Stimulated activated CD8-positive, alpha-beta memory T cell treated with anti-CD3 and anti-CD28 coated beads, Interleukin-7, amount 100 ng/mL, for 24 hours (primary cell): Measurements from ENCODE around the gene C3orf20.
"Not testable (repeated sequence)": the region's sequence is repeated elsewhere in the genome, so short reads cannot be mapped to it uniquely, and the experiment has no call there.

Experiments used
- DNase-seq: peaks from one replicate; pipeline ENCODE4 v3.0.0-alpha.2; 2020; ENCODE audit warnings: low read depth

C3orf20 gene

GRCh38 chr3:14798231-14798630, 123.3 kb downstream of the C3orf20 start:
- DNase-seq: no peak

DNA sequence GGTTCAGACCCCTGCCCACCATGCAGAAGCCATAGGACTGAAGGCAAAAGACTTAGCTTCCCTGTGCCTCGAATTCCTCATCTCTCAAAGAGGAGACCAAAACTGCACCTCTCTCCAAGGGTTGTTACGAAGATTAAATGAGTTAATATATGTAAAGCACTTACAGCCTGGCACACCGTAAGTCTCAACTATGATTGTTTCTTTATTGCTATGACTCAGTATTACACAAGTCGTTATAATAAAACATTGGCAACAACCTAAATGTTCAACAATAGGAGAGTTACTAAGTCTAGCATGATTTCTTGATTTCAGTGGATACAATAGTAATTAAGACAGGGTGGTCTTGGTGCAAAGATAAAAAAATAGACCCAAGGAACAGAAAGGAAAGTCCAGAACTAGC, 124.2 kb downstream of the C3orf20 start:
- DNase-seq: no peak

DNA sequence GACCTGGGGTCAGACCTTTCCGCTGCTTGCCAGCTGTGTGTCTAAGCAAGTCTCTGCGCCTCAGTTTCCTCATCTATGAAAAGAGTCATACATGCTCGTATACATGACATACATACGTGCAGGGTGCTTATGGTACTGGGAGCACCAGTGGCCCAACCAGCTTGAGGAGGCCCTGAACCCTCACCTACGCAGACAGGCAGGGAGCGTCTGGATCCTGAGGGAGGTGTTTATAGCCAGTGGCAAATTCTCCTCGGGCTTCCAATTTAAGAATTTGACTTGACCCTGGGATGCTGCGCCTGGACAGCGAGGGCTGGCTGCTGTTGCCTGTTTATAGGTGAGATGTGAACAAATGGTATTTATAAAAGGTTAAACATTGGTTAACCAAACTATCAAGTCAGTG, 126.1 kb downstream of the C3orf20 start:
- no peak for DNase-seq

DNA sequence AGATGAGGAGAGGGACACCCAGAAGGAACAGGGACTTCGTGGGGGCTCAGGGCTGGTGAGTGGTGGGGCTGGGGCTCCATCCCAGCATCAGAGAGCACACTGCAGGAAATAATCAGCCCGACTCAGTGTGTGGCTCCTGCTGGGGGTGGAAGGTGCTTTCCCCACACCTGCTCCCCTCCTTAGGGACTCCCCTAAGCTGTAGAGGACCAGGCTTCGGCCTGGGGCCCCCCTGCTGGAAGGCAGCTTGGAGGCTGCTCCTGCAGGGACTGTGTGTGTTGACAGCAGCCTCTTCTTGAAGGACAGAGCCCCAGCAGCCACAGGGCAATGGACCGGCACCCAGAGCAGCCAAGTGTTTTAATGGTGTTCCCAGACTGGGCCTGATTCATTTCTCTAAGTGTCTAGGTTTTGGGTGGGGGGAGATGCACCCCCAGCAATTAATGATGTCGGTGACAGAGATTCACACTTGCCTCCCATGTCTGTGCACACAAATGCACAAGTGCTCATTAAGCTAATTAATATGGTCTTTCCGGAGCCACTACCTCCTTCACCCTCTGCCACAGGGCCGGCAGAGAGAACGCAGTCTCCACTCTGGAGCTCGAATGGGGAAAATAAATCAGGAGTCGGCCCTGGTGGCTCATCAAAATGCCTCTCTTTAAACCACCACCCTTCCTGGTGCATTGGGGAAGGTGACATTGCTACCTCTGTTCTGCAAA, 126.9 kb downstream of the C3orf20 start:
- DNase-seq: no peak

GRCh38 chr3:14802381-14802731, 127.4 kb downstream of the C3orf20 start:
- DNase-seq: no peak

GRCh38 chr3:14803101-14803980, 128.4 kb downstream of the C3orf20 start:
- DNase-seq: no peak

DNA sequence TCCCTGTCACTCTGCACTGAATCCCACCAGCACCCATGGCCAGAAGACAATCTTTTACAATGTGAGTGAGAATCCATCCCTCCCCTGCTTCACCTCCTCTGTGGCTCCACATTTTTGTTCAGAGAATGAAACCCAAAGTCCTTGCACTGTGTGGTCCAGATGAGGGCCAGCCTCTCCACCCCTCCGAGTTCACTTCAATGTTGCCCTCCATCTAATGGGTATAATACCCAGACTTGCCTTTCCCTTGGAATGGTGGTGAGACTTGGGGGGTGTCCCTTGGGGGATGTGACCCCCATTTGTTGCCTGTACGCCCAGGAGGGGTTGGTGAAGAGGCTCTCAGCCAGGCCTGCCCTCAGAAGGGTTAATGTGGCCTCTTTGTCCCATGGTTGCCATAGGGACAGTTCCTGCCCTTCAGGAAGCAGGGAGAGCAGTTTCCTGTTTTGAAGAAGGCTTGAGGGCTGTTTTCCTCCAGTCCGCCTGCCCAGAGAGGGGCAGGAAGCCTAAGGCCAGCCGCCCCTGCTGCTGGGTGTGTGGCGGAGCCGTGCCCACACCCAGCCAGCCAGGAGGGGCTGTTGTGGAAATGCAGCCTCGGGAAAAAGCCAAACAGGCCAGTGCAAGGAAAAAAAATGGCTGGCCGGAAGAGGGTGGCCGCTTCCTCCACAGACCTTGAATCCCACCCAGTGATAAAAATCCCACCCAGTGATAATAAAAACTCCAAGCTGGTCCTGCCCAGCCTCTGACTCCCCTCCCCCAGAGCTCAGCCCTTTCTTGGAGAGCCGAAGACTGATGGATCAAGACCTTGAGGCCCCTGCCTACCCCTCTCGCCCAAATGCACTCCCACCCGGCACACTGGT, 129.3 kb downstream of the C3orf20 start:
- DNase-seq: no peak

DNA sequence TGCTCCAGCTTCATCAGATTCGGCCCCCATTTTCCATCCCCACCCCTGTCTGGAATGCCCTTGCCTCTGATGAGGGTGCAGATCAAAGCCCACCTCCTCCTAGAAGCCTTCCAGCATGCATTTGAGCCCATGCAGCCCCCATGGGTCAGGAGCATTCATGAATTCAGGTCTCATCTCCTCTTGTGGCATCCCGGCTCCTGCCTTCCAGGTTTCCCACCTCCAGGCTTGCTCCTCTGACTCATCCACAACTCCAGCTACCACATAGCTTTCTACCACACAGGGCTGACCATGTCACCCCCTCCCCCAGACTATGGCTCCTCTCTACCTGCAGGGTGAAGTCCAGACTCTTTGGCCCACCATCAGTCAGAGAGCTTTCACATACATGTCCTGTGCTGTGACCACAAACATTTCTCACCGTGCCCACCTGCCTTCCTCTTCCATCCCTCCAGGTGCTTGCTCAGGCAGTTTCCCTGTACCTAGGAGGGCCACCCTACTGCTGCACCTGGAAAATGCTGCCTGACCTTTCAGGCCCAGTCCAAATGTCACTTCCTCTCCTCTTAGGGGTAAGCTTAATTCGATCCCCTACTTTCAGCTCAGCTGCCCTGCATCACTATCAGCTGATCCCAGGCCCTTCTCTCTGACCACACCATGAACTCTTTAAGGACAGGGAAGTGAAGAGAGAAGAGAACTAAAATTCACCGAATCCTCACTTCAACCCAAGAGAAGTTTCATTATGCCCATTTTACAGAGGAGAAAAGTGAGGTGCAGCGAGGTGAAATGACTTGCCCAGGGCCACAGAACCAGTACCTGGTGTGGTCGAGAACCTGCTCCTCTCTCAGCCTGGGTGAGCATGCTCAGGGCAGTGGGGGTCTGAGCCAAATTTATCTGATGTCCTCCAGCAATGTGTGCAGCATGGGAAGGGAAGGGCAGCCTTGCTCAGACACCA, 130.2 kb downstream of the C3orf20 start:
- DNase-seq: no peak

DNA sequence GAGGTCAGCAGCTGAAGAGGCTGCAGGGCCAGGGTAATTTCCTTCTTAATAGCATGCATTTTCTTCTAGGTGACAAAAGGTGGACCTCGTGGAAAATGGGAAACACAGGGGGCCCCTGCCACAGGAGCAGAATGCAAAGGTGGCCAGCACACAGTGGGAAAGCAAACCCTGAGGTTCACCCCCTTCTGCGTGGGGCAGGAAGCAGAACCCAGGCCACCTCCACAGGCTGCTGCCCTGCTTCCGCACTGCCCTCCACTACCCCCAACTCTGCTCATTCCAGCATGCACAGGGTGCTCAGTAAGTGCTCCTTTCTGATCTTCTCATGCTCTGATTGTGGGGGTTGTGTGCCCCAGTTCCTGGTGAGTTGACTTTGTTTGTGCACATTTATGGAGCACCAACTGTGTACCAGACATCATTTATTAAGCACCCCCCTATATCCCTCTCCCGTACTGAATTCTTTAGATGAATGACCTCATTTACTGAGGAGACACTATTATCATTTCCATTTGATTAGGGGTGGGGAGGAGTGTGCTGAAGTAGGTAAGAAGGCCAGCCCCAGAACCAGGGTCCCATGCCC, 131.1 kb downstream of the C3orf20 start:
- DNase-seq: no peak

DNA sequence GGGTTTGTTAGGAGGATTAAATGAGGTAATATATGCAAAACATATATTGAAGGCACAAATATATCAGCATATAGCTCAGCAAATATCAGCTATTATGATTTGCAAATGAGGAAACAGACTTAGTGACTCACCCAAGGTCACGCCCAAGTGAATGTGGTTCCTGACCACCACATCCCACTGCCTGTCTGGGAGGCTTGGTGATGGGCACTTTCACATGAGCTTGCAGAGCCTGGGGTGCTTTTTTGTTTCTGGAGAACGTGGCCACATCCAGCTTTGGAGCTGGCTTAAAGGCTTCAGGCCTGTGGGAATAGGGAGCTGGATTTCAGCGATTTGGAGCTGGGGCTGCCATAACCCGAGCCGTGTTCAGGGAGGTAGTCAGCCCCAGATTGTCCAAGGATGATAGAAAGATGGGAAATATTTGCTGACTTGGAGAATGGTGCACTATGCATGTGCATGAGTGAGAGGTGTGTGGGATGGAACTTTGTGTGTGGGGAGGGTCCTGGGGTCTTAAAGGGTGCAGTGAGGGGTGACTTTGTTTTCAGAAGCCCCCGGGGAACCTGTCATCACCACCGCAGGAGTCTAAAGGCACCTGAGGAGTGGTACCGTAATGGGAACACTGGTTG, 131.8 kb downstream of the C3orf20 start:
- DNase-seq: no peak

GRCh38 chr3:14808025-14808424, 133.1 kb downstream of the C3orf20 start:
- no peak for DNase-seq

DNA sequence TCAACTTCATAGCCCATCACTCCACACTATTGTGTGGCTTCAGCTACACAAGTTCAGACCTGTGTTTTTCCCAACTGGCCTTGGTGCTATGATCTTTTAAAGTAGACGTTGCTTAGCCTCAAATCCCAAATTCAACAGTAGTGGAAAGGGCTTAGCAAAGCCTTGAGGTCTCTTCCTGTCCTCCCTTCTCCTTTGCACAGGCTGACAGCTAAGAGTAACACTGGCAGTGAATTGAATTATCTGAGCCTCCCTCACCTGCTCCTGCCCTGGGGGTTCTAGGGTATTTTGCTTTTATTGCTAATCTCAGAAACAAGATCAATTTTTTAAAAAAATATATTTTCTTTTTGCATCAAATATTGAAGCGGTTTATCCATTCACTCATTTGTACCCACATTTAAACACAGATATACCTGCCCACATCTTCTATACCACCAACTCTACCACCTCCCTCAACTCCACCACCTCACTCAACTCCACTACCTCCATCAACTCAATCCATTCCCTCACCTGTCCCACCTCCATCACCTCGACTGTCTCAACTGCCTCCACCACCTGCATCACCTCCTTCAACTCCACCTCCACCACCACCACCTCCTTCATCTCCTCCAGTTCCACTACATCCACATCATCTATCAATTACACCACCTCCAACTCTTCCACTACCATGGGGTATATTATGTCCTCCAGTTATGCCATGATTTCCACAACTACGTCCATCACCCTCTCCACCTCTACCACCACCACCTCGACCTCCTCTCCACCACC, 133.7 kb downstream of the C3orf20 start:
- DNase-seq: no peak

GRCh38 chr3:14809611-14810010, 134.7 kb downstream of the C3orf20 start:
- not testable (repeated sequence) for DNase-seq

- no peak for DNase-seq
Observed at GRCh38 chr3:14810070-14810791, 135.3 kb downstream of the C3orf20 start.

- DNase-seq: no peak
Observed at GRCh38 chr3:14810801-14811661, 136.1 kb downstream of the C3orf20 start.

DNA sequence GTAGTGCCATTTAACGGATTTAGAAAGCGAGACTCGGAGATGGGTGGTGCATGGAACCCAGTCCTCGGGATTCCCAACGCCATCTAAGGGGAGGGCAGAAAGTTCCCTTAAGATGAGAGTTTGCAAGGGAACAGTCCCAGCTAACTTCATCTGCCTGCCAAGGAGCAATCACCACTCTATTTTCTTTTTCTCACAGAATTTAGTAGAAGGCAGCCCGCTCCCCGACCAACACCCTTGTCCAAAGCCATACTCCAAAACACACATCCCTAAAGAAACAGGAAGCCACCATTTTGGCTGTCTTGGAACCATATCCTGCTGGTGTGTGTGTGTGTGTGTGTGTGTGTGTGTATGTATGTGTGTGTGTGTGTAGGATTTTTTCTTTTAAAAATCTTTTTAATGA, 136.7 kb downstream of the C3orf20 start:
- no peak for DNase-seq

DNA sequence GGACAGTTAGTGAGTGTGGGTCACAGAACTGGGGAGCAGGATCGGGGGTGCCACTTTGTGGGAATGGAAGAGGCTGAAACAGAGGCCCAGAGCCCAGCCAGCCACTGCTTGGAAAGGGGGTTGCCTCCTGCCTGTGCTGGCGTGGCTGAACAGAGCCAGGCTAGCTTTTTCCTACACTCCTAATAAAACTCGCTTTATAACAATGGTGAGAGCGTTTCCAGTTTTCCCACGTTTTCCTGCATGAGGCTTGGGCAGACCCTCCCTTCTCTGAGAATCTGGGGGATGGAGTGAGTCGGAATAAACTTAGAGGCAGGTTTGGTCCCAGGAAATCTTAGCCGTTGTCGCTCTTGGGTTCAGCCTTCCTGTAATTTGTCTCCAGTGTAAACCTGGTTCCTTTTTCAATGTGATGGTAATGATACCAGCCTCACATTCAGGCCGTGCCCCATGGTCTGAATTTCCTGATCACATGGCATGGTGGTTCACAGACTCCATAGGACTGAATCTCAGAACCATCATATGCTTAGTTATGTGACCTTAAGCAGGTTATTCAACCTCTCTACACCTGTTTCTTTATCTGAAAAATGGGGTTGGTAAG, 137.4 kb downstream of the C3orf20 start:
- no peak for DNase-seq

DNA sequence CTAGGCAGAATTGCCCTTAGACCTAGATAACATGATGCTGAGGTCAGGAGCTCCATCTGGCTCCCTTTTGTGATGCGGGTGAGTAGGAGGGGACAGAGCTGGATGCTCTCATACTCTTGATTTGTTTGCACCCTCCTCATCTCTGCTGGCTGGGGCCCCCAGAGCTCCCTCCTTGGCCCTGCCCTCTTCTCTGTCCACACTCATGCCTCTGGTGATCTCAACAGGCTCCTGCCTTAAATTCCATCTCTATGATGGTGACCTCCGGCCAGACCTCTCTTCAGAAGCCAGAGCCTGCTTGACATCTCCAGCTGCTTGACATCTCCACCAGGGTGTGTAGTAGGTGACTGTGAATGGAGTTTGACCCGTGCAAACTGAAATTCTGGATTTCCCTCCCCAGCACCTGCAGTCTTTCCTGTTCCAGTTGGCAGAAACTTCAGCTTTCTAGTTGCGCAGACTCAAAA, 139.5 kb downstream of the C3orf20 start:
- no peak for DNase-seq
